ENCODE measurements around the gene TRPV3.
"Not testable (repeated sequence)": the region's sequence is repeated elsewhere in the genome, so short reads cannot be mapped to it uniquely, and the experiment has no call there.

TRPV3 gene

DNA sequence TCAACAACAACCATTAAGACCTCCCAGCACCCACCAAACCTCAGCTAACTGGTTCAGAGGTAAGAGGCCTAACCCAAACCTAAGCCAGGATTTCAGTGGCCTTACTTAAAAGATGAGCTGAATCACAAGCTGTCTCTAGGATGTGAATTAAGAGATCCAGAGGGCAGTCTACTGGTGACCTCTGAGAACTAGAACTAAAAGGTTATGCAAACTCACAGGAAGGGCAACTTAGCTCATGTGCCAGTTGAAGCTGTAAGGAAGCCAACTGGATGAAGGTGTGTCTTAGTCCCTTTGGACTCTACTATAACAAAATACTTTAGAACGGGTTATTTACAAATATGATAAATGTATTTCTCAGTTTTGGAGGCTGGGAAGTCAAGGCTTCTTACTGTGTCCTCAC lies 91.3 kb downstream of the TRPV3 start:
- DNase-seq: not testable (repeated sequence)

Data from stimulated activated naive CD4-positive, alpha-beta T cell treated with Interleukin-2 at 50 U/mL for 16 hours (primary cell).